Left renal pelvis (tissue), 4 donors: Measurements from ENCODE around the gene TNFAIP8L3. TPM values are rescaled to one million over a fixed set of nuclear protein-coding genes. Genes with fewer than 3 reads are reported as not detected.

ENCODE experiments used
- DNase-seq, 4 donors: peaks; one replicate each; pipeline ENCODE4 v3.0.0-alpha.2; 2013; ENCODE audit warnings: low read depth in 4 of 4, low spot score in 3 of 4
- polyA plus RNA-seq, 4 donors: library from polyadenylated mRNA; unstranded; fragments of 120-200 nt; gene quantifications; one replicate each; pipeline ENCODE4 v1.2.1, GENCODE V29; 2013; ENCODE audit not compliant: insufficient read length in 4 of 4

Gene TNFAIP8L3
- polyA plus RNA-seq, 4 donors: 1.3 to 2.4 (median 1.9) TPM

DNA sequence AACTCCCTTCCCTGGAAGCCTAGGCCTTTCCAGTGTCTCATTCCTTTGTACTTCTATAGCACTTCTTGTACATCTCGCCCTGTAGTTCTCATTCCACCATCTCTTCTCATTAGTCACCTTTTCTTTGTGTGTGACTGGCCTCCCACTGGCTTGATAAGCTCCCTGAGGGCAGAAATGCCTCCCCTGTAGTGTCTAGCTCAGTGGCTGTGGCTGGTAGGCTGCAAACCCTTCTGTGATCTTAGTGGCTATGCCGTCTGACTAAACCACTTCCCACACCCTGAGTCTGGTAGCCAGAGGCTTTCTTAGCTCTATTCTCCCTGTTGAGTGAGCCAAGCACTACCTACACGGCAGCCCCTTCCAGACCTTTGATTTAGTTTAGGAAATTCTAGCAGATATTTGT lies 24.4 kb upstream of the TNFAIP8L3 start:
- no peak for DNase-seq

DNA sequence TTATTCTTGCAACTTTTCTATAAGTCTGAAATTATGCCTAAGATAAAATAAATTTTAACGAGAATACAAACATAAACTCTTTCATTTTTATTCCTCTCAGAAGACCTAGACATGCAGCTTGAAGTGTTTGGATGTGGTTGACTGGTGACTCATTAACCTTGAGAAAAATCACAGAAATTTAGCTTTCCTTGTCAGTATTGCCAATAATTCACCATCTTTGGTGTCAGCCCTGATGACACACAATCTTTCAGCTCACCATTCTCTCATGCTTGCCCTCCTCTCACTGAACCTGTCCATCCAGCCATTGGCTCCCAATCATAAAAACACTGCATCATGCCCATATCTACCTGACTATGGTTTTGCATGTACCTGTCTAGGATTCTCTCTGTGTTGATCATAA lies 22.6 kb upstream of the TNFAIP8L3 start:
- no peak for DNase-seq

DNA sequence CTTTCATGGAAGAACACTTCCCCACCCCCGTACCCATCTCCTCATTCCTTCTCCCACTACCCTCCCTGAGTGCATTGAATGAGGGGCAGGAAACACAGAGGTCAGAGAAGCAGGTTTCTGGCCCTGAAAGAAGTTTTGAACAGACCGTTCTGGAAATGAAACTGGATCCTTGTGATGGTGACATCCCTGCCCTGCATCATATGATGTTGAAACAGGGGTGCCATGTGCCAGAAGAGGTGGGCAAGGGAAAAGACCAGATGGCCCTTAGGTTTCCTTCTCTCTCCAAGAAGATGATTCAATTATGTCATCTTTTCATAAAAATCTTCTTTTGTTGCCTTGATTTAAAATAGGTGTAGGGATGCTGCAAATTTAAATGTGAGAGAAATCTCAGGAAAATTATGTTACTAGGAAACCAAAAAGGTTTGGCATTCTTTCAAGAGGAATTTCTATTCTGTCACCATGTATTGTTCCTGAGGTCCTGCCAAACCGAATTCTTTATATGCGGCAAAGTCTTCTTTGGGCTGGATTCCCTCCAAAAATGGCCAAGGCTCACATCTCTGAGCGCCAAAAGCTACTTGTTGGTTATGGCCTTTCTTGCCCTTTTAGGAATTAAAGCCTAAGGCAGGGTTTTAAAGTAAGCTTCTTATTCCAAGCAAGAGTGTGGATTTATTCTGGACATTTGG lies 19.9 kb upstream of the TNFAIP8L3 start:
- no peak for DNase-seq

DNA sequence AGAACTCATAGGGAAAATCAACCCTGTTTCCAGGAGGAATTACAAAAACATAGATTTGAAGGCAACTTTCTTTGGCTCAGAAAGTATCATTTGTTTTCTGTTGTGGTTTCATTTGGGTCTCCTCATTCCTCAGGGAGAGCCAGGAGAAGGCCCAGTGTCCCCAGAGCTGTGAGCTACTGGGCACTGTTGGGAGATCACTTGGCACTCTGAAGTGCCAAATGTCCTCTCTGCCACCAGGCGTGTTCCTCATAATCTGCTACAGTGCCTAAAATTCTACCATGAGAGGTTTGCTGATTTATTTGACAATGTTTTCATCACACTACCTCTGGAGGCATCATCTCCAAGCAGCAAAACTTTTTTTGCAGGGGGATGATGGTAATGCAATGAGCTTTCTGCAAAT lies 17.4 kb upstream of the TNFAIP8L3 start:
- no peak for DNase-seq

DNA sequence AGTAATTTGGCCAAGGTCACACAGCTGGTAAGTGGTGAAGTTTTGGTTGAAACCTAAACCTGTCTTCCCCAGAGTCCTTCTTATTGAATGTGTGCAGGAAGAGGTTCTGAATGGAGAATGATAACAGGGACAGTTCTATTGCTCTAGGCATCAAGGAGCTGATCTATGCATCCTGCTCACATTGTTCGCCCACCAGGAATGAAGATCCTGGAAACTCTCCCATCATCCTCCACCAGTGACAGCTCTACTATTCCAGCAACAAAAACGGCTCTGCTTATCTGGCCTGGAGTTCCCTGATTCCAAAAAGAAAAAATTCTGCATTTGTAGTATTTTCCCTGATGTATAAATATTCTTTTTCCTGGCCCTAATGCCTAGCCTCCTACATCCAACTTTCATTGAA lies 16.4 kb upstream of the TNFAIP8L3 start:
- no peak for DNase-seq

DNA sequence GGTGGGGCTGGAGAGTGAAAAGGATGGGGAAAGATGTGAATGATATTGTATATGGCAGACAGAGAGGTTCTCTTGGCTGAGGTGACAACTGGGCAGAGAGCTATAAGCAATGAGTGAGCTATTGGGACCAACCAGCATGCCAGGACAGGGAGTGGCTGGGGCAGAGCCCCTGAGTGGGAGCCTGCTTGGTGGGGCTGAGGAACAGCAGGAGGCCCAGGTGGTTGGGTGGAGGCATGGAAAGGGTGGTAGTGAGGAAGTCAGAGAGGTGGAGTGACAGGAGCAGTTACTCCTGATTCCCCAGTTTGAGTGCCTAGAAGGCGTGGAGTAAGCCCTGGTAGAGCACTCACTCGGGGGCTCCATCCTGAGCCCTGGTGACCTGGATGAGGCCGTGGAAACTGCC lies 15.5 kb upstream of the TNFAIP8L3 start:
- no peak for DNase-seq

DNA sequence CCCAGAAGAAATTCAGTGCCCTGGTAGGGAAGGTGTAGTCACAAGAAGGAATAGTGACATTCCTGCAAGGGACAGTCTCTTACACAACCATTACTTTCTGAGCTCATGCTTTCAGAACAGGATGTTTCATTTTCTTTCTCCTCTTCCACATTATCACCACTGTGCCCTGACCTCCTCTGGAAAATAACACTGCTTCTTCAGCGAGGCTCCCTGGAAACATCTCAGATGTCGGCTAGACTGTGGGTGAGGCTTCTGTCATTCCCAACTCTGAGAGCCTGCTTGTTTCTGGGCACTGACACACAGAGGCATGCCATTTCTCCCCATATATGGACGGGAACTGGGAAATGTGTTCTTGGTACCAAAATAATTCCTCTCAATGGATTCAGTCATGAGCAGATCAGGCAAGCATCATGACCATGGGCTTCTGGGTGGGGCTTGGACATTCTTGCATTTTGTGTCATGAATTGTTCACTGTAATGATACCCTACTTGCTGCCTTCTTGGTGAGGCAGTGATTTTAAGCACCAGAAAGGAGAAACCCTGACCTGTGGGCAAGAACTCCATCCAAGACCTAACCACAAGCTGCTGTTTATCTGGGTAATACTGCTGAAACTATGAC lies 14.3 kb upstream of the TNFAIP8L3 start:
- DNase-seq: no peak

DNA sequence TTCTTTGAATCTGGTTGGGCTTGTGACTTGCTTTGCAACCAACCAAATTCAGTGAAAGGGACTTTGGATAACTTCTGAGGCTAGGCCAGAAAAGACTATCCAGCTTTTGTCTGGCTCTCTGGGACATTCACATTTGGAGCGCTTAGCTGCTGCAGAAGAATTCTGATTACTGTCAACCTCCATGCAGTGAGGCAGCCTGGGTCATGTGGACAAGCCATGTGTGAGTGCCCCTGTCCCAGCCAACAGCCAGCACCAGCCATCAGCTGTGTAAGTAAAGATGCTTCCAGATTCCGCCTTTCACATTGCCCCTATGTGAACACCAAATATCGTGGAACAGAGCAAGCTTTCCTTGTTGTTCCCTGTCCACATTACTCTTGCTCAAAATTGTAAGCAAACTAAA lies 12.9 kb upstream of the TNFAIP8L3 start:
- no peak for DNase-seq

DNA sequence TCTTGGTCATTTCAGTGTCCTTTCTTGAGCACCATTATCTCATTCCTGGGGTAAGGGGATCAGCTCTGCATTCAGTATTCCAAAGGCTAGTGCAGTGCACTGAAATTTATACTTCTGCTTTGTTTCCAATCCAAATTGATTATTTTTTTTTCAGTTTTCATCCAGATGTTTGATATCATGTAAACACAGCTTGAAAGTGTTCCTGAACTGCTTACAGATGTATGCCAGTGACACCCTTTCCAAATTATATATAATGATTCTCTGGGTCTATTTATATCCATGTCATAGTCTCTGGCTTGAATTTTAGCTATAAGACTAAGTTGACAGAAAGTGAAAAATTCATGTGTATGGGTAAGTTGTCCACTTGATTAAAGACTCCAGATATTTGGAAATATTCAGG lies 11.8 kb upstream of the TNFAIP8L3 start:
- no peak for DNase-seq

DNA sequence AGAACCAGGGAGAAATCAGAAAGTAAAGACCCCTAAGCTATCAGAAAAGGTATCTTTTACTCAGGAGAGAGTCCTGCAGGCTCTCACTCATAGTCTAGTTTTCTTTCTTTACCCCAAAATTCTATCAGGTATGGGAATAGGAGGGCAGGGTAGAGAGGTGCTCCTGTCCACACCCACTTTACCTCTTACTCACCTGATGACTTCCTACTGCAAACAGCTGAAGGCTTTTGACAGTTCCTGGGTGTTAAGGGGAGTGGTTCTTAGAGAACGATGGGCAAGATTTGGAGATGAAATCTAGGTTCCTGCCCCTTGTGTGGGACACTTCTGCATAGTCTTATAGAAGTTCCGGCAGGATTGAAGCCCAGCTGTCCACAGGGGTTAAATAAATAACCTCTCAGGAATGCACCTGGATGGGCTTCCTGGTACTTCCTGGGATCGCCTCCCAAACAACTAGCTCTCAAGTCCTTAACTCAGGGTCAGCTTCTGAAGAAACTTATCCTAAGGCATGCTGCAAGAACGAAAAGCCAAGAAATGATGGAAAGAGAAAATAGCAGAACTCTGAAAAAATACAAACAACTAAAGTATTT lies 10.8 kb upstream of the TNFAIP8L3 start:
- DNase-seq: no peak

DNA sequence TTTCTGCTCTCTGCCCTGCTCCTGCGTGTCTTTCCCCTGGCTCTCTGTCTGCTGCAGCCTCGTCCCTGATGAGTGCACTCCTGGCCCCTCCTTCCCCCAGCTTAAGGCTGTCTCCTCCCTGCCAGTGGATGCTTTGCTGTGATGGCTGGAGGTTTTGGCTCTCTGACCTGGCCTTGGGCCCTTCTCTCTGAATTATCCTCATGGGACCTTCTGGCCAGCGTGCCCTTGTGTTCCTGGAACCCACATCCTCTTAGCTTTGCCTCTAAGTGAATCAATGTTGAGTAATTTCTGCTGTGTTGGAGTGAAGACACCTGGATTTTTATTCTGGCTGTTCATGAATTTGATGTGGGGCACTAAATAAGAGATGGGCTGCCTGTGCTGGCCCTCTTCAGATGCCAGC lies 9.8 kb upstream of the TNFAIP8L3 start:
- no peak for DNase-seq

DNA sequence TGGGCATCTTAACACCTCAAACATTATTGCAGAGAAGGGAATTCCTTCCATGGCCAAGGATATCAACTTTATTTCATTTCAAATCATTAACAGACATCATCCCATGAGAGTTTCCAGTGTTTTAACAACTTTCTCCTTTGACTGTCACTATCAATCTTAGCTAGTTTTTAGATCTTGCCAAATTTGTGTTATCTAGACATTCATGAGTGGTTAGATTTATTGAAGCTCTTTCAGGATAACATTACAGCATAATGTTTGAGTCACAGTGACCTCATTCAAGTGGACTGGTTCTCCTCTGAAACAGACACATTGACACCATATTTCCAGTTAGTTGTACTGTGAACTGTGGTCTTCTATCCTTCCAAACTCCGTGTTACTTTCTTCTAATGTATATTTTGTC lies 8.6 kb upstream of the TNFAIP8L3 start:
- DNase-seq: no peak

DNA sequence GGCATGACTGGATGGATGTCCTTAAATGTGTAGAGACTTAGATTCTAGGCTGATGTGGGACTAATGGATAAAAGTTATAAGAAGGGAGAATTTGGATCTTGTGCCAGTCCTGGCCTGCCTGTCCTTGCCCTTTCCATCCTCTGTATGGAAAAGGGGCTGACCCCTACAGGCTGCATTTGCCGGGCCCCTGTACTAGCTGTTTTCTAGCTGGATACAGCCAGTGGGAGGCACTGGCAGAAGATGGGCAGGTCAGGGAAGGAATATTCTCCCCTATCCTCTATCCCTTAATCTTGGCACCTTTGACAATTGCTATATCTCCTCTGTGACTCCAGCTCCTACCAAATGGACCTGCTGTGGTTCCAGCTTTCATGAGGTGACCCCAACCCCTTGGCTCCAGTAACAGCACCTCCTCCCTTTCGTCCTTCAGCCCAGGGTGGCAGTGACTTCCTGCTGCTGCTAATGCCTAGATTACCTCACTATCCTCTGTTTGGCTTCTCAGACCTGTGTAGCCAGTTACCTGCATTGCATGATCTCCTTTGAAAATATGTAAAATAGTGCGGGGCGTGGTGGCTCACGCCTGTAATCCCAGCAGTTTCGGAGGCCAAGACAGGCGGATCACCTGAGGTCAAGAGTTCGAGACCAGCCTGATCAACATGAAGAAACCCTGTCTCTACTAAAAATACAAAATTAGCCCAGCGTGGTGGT lies 6.2 kb upstream of the TNFAIP8L3 start:
- no peak for DNase-seq

DNA sequence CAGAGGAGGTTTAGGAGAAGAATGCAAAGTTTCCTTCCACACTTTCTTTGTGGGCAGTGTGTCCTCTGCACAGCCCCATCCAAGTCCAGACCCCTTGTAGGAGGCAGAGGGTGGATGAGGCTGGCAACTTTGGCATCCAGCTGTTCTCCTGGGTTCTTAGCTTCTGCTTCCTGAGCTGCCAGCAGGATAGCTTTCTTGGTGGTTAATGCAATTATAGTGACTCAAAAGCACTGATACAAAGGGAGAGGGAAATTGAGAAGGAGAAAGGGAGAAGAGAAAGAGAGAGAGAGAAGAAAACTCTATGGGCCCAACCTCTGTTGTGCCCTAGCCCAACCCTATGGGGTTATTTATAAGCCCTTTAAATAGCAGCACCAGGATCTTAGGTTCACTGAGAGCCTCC lies 4.5 kb upstream of the TNFAIP8L3 start:
- DNase-seq: no peak

DNA sequence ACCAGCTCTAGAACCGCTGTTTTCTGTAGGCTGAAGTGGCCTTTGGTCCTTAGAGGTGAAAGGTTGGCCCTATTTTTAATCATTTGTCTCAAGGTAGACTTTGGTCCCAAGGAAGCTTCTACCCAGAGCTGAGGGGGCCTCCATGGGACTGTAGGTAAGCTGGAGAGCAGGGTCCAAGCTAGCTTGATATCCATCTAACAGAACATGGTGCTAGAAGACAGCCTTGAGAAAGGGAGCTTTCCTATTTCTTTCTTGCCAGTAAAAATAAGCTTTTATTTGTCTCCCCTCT lies 3.6 kb upstream of the TNFAIP8L3 start:
- DNase-seq: no peak

DNA sequence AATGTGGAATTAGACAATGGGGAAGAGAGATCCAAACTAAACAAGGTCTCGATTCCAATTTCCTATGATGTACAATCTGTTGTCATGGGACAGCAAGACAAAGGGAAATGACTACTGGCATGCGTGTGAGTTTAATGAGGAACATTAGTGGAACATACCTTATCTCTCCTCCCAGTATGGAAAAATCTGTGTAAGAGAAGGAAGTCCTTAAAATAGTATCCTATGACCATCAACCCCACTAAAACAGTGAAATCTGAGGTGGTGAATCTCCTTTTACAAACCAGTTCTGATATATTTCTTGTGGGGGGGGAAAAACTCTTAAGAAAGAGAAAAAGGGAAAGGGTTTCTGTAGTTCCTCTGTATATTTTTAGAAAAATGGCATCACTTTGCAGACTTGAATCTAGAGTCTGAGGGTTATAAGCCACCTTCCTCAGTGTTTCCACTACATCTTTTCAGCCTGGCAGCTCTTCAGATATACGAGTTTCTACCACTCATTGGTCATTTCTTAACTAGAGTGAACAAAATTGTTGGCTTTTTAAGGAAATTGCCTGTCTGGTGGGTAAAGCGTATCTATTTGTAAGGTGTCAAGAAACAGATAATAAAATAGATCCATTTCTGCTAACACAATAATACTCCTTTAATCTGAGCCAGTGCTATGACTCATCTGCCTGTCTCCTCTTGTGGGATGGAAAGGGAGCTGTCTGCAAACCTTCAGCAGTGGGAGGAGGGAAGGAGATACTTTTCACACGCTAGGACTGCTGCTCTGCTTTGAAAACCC lies 3.0 kb upstream of the TNFAIP8L3 start:
- no peak for DNase-seq

DNA sequence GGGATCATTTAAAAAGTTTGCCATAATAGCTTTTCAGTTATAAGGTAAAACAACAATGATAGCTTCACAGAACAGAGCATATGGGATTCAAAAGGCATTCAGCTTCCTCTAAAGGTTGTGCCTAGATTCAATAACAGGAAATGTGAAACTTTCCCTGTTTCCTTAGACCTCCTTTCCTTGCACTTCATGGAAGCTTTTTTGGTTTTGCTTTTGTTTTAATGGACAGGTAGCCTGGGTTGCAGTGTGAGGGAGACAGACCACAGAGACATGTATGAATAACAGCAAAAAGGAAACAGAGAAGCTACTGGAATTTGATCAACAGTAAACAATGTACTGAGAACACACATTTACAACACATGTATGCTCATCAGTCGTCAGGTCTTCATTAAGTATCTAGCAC lies 2.3 kb upstream of the TNFAIP8L3 start:
- DNase-seq: no peak

DNA sequence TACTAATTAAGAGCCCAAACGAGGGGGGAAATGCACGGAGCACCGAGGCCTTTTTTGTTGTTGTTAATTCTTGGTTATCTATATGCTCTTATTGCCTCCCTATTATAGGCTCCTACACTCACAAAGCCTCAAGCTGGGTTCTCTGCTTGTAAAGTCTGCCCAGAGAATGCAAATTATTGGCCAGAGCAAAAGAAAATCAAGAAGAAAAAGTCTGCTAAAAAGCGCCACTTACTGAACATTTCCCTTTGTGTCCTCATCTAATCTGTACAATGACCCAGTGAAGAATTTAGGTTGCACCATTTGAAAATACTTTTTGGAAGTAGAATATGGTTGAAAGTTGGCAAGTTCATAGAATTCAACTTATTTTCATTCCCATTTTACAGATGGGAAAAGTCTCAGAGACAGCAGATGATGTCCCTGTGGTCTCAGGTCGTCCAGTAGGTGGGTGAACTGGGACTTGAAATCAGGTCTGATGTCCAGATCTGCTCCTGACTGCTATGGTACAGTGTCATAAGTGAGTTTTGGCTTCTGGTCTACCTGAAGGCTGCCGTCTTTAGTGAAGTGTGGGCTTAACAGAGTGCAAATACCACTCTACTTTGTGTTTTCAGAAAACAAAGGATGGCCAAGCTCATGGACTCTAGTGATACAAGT lies 1.1 kb upstream of the TNFAIP8L3 start:
- no peak for DNase-seq

DNA sequence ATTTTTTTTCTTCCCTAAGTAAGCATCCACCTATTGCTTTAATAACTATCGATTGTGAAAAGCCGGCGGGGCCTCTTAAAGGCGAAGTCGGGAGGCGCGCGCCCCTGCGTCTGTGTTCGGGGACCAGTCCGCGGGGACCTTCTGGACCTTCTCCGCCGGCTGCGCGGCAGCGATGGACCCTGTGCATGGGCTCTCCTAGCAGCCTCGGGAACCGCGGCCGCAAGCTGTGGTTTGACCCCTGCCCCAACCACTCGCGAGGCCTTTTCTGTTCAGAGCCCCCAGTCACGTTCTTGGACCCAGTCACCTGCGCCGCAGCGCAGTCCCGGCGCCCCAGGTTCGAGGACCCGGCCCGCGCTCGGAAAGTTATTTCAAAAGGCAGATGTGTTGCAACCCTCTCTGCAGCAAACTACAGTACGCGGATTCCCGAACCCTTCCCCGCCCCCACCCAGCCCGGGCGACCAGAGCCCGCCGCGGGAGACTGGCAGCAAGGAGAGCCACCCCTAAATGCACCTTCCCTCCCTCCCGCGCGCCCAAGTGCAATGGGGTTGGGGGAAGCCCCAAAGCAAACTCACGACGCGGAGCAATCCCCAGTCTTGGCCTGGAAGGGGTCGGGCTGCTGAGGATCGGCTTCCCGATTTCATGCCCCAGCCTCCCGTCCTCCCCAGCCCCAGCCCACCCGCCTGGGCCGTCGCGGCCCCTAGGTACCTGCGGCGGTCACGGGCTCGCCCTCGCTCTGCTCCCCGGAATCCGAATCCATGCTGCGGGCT lies 684 bp downstream of the TNFAIP8L3 start:
- DNase-seq: no peak

DNA sequence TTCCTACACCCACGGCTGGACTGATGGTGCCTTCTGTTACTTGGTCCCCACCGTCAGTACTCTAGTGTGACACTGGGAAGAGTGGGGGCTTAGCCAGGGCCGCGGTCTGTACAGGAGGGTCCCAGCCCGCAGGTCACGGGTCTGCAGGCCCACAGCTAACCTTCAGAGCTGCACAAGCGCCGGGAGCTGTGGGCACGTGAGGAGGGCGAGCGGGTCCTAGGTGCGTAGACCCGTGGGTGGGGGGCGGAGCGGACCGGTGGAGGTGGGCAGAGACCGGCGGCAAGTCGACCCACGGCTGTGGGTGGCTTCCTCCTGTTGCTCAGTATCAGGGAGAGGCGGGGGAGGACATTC lies 1.2 kb downstream of the TNFAIP8L3 start:
- no peak for DNase-seq
